Stimulated activated CD8-positive, alpha-beta memory T cell treated with anti-CD3 and anti-CD28 coated beads, Interleukin-7, amount 100 ng/mL, for 1 hour (primary cell): ENCODE measurements around the gene CADPS2.
"Not testable (repeated sequence)": the region's sequence is repeated elsewhere in the genome, so short reads cannot be mapped to it uniquely, and the experiment has no call there.

Source experiments
- DNase-seq, 2 donors: peaks; one replicate each; pipeline ENCODE4 v3.0.0-alpha.2; 2020; ENCODE audit warnings: low read depth in 2 of 2

CADPS2 gene

DNA sequence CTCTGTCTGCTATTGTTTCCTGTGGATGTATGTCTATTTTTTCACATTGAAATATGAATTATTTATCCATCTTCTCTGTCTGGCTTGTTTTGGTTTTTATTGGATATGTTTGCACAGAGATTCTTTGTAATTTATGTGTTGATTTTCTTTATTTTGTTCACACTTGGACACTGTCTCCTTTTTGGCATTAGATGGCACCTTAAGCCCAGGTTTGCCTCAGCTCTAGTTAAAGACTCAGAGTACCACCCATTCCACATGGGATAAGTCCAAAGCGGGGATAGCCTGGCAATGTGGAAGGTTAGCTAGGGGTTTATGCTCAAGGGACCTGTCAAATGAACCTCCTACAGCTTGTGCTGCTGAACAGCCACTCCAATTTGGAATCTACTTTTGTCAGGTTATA is 595.8 kb downstream of the CADPS2 start:
- DNase-seq, result no peak

DNA sequence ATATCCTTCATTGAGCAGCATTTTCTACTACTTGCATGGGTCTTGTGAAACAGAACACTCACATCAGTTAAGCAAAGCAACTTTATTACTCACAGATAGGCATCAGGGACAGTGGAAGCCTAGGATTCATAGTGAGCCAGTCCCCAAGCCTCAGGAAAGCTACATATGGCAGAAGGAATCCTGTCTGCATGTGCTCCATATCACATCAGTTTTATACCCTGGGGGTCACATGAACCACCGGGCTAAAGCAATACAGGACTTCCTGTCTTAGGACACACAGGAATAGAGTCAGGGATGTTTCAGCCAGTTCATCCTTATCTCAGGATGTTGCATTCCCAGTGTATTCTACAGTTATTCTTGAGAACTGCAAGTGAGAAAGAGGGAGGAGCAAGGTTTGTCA is 596.8 kb downstream of the CADPS2 start:
- DNase-seq, result no peak

DNA sequence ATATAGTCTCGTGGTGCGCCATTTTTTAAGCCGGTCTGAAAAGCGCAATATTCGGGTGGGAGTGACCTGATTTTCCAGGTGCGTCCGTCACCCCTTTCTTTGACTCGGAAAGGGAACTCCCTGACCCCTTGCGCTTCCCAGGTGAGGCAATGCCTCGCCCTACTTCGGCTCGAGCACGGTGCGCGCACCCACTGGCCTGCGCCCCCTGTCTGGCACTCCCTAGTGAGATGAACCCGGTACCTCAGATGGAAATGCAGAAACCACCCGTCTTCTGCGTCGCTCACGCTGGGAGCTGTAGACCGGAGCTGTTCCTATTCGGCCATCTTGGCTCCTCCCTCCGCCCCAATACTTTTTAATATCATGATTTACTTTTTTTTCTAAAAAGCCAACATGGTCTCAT is 601.7 kb downstream of the CADPS2 start:
- DNase-seq, result not testable (repeated sequence)

DNA sequence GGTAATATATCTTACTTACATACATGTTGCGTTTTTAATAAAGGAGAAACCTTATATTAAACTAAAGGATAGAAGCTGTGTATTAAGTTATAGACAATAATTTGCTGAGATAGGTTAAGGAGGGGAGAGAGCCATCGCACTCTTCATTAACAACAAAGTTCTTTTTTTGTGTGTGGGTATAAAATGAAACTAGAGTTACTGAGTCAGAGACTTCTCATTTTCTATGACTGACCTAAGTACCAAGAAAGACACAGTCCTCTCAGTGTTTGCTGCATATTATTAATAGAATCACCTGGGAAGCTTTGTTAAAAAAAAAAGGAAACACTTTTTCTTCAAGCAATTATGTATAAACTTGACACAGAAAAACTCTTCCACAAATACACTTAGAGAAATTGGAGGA is 613.1 kb downstream of the CADPS2 start:
- DNase-seq, result no peak

DNA sequence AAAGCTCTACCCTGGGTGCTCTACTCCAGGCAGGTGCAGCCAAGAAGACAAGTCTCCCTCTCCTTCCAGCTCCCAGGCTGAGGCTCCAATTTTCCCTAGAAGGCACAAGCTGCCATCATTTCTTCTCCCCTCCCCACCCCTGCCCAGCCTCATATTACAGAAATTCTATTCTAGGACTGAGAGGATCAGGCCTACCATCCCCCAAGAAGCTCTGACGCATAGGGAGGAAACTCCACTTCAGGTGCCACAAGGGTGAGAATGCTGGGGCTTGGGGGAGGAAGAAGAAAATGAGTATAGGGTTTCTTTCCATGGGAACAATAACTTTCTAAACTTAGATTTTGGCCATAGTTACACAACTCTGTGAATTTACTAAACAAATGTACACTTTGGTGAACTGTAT is 617.0 kb downstream of the CADPS2 start:
- DNase-seq, result no peak
